Lung (tissue), 12 donors: ENCODE results near the gene SASH1. TPM values are rescaled to one million over a fixed set of nuclear protein-coding genes. Genes with fewer than 3 reads are reported as not detected.

ENCODE experiments used
- ATAC-seq: fragments of 200-7000 bp; cut with Tn5 transposase; one replicate; pipeline ENCODE4 v1.9.1; 2020; ENCODE audit warnings: moderate number of reproducible peaks; ENCODE audit not compliant: insufficient read depth, low FRiP score
- DNase-seq, 3 donors: peaks; one replicate each; pipeline ENCODE4 v3.0.0-alpha.2; 2013 to 2017
- H3K27ac ChIP-seq, 2 donors: one replicate each; pipeline ENCODE4 v1.5.1; 2013; ENCODE audit warnings: mild to moderate bottlenecking in 2 of 2, moderate library complexity in 2 of 2, control low read depth in 1 of 2, inconsistent platforms in 1 of 2, low read depth in 1 of 2, low read length in 1 of 2
- H3K27me3 ChIP-seq, 3 donors: one replicate each; pipeline ENCODE4 v1.5.1; 2013; ENCODE audit warnings: low read length in 2 of 3; ENCODE audit not compliant: control insufficient read depth in 3 of 3, insufficient read depth in 3 of 3
- H3K36me3 ChIP-seq, 4 donors: one replicate each; pipeline ENCODE4 v1.5.1; 2013; ENCODE audit warnings: low read length in 4 of 4, mild to moderate bottlenecking in 1 of 4, moderate library complexity in 1 of 4; ENCODE audit not compliant: control insufficient read depth in 4 of 4, insufficient read depth in 4 of 4
- H3K4me1 ChIP-seq, 5 donors: one replicate each; pipeline ENCODE4 v1.5.1; 2013; ENCODE audit warnings: low read length in 5 of 5, mild to moderate bottlenecking in 2 of 5, moderate library complexity in 1 of 5; ENCODE audit not compliant: control insufficient read depth in 5 of 5, insufficient read depth in 5 of 5
- H3K4me3 ChIP-seq: one replicate; pipeline ENCODE4 v1.5.1; 2013; ENCODE audit warnings: mild to moderate bottlenecking, control low read depth, moderate library complexity
- H3K9ac ChIP-seq, 2 donors: one replicate each; pipeline ENCODE4 v1.5.1; 2013; ENCODE audit warnings: low read length in 2 of 2, control low read depth in 1 of 2; ENCODE audit not compliant: insufficient read depth in 1 of 2
- H3K9me3 ChIP-seq, 4 donors: one replicate each; pipeline ENCODE4 v1.5.1; 2013; ENCODE audit warnings: low read length in 3 of 4, mild to moderate bottlenecking in 1 of 4, moderate library complexity in 1 of 4; ENCODE audit not compliant: control insufficient read depth in 4 of 4, insufficient read depth in 3 of 4
- WGBS, 2 donors: extraction: QIAGEN DNeasy Blood & Tissue Kit; methylation state at CpG; one replicate each; pipeline ENCODE4 v1.1.7; 2013; 5-methylcytosine and 5-hydroxymethylcytosine counted together
- polyA plus RNA-seq, 2 donors: library from polyadenylated mRNA; stranded (reverse); fragments of 200-250 nt; gene quantifications; one replicate each; pipeline ENCODE4 v1.2.1, GENCODE V29; 2013
- total RNA-seq, 2 donors: library from RNA; depleted of rRNA in 1 of 2; stranded (reverse); fragments of >200 nt in 1 of 2; gene quantifications; one replicate each; pipeline ENCODE4 v1.2.1, GENCODE V29; 2014 to 2021
- TF ChIP-seq, protein P1 (sequence below): IDR thresholded peaks from 2 replicates; pipeline ENCODE4 v1.5.1; 2012; ENCODE audit warnings: mild to moderate bottlenecking; ENCODE audit errors: control extremely low read depth, extremely low read depth
- donor health status: control.
- donor health status: control.
- donor health status: Bipolar disorder and iron deficiency.
- donor health status: healthy.
- donor health status: DM: yes; HTN: yes; CAD: no.

Gene SASH1
- total and polyA plus RNA-seq, 4 donors = 18.8 to 114 (median 42.2) TPM

DNA sequence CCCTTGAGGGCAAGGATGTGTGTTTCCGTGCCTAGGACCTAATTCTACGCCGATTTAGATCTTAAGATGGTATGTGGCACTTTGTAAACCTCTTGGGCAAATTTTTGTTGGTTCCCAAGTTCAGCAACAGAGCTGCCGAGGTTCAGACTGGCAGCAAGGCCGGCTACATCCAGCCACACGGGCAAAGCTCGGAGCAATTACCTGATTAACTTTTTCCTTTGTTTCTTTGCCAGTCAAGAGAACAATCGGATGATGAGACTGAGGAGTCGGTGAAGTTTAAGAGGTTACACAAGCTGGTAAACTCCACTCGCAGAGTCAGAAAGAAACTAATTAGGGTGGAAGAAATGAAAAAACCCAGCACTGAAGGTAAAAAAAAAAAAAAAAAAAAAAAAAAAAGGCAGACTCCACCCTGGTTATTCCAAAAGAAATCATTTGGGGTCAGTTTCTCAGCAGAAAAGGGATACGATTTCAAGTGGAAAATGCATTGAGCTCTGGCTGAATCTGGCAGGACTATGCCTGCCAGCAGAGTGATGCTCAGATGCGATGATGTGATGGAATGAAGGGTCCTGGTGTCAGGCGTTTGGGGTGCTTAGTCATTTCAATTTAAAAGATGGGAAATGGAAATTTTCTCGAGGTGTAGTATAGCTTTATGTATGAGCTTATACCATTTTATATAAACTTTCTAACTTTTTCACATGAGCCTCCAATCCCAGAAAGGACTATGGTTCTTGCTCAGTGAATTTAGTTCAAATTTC, 171.6 kb downstream of the SASH1 start:
- DNase-seq (peak in 1 of 3 donors; percentile 27), ATAC-seq (no peak)
- whole genome bisulfite sequencing, 2 donors = 80 to 84% methylated on average over 13 to 14 of the region's 14 CpGs
- Histone ChIP-seq H3K9ac (peak overlapping the region in 1 of 2 donors; percentile 81), H3K9me3 (no peaks in the 10 kb centered on the region), H3K36me3 (peaks cover 0 to 13% (median 8%) of the 10 kb centered on the region in 4 donors), H3K4me1 (peaks cover 8 to 54% (median 15%) of the 10 kb centered on the region in 5 donors), H3K4me3 (no peak overlapping the region), H3K27me3 (no peaks in the 10 kb centered on the region), H3K27ac (peak overlapping the region; percentile 55 to 78)
- TF ChIP-seq, protein P1, sequence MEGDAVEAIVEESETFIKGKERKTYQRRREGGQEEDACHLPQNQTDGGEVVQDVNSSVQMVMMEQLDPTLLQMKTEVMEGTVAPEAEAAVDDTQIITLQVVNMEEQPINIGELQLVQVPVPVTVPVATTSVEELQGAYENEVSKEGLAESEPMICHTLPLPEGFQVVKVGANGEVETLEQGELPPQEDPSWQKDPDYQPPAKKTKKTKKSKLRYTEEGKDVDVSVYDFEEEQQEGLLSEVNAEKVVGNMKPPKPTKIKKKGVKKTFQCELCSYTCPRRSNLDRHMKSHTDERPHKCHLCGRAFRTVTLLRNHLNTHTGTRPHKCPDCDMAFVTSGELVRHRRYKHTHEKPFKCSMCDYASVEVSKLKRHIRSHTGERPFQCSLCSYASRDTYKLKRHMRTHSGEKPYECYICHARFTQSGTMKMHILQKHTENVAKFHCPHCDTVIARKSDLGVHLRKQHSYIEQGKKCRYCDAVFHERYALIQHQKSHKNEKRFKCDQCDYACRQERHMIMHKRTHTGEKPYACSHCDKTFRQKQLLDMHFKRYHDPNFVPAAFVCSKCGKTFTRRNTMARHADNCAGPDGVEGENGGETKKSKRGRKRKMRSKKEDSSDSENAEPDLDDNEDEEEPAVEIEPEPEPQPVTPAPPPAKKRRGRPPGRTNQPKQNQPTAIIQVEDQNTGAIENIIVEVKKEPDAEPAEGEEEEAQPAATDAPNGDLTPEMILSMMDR = no peak

DNA sequence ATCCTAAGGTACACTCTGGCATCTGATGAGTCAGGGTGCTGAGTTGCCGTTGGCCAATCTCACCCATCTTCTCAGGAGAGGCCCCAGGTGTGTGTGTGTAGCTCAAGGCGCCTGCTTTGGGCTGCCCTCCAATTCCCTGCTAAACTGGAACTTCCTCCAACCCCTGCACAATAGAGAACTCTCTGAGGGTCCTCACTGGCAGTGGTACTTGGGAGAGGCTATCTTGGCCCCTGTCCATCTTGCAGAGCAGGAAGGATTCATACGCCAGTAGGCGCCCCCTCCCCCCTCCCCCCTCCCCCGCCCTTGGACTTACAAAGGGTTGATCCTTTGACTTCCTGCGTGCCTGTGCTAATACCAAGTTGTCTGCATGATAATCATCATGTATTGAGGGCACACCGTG, 173.6 kb downstream of the SASH1 start:
- Histone ChIP-seq H3K4me3 (no peak overlapping the region), H3K27me3 (no peaks in the 10 kb centered on the region), H3K27ac (peak overlapping the region in 1 of 2 donors; percentile 7), H3K9me3 (no peaks in the 10 kb centered on the region), H3K9ac (no peak overlapping the region), H3K36me3 (peaks cover 9 to 28% (median 15%) of the 10 kb centered on the region in 4 donors), H3K4me1 (peaks cover 4 to 47% (median 9%) of the 10 kb centered on the region in 5 donors)
- 67 to 73% methylated on average over 7 of the region's 7 CpGs for WGBS, 2 donors
- DNase-seq (no peak), ATAC-seq (no peak)
- TF ChIP-seq, protein P1 = no peak

DNA sequence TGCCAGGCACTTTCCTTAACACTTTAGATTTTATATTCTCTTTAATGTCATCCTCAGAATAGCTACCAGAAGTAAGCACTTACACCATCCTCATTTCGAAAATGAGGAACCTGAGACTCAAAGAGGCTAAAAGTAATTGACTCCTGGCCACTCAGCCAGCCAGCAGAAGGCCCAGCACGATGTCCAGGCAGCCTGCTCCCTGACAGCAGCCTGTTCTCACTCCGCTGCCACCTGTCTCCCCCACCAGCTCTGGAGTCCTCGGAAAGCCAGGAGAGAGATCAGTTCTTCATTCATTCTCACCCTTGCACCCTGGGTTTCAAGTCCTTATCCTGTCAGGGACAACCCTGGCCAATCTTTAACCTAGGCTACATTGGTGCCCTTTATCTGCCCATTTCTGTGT, 174.0 kb downstream of the SASH1 start:
- Histone ChIP-seq H3K9ac (no peak overlapping the region), H3K36me3 (peaks cover 9 to 28% (median 15%) of the 10 kb centered on the region in 4 donors), H3K27ac (no peak overlapping the region), H3K4me3 (no peak overlapping the region), H3K27me3 (no peaks in the 10 kb centered on the region), H3K4me1 (peaks cover 4 to 44% (median 9%) of the 10 kb centered on the region in 5 donors), H3K9me3 (no peaks in the 10 kb centered on the region)
- 56 to 69% methylated on average over 4 of the region's 4 CpGs for WGBS, 2 donors
- ATAC-seq = no peak
- TF ChIP-seq, protein P1 = no peak
- DNase-seq = no peak
